ENCODE measurements around the gene ADTRP. TPM values are rescaled to one million over a fixed set of nuclear protein-coding genes. Genes with fewer than 3 reads are reported as not detected.

Gene ADTRP
- total and polyA plus RNA-seq, 10 of the 15 experiments (the other 5 are each of a cell fraction or from before 2014, with no cell fraction given) = 0.10 to 2.6 (median 2.1) TPM

DNA sequence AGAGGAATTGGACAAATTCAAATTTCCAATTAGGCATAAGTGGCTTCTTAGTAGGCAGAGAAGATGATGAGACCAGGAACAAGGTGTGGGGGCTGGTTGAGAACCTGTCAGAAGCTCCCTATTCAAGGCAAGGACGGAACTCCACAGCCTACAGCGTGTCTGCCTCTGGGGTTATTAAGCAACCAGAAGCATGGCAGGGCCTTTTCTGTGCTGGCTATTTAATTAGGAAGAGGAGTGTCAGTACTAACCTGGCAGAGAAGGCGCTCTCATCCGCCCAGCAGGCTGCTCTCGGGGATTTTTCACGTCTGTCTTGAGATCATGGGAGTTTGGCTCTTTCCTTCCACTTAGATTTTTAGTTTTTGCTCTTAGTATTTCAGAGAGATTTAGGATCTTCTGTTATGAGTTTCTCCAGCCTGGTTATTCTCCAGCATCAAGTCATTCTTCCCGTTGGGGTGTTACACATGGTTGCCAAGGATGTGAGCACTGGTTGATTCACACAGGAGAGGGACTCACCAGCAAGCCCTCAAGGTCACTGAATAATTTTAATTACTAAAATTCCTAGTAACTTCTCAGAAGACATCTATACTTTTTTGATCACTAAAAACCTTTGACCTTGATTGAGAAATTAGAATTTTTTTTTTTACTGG lies 23.9 kb downstream of the ADTRP start:
- Histone ChIP-seq H3K4me3 (no peak overlapping the region), H3K27me3 (replicated peaks in 1 of 2; ENCODE audit: control insufficient read depth in 2 of 2, insufficient read depth in 2 of 2, low read length in 1 of 2) (no peaks in the 10 kb centered on the region), H3K36me3 (ENCODE audit: control insufficient read depth in 2 of 2, insufficient read depth in 2 of 2, low read length in 1 of 2) (no peaks in the 10 kb centered on the region), H3K9me3 (replicated peaks; ENCODE audit: control insufficient read depth, insufficient read depth, low read length) (peaks cover 3% of the 10 kb centered on the region; the same call in 2 of the 3 replicates), H3K27ac (ENCODE audit: control insufficient read depth, insufficient read depth) (no peak overlapping the region), H3K9ac (ENCODE audit: control insufficient read depth, insufficient read depth, low read length) (no peak overlapping the region), H2AFZ (ENCODE audit: control insufficient read depth, low read depth, low read length) (no peak overlapping the region), H4K20me1 (ENCODE audit: control insufficient read depth, insufficient read depth) (no peaks in the 10 kb centered on the region), H3K4me1 (ENCODE audit: control insufficient read depth, insufficient read depth, low read length) (no peaks in the 10 kb centered on the region), H3K4me2 (ENCODE audit: control insufficient read depth, insufficient read depth) (no peak overlapping the region), H3K79me2 (ENCODE audit: control insufficient read depth, insufficient read depth, low read length) (no peaks in the 10 kb centered on the region)
- ChIA-PET RAD21 (ENCODE audit: unreplicated experiment) (interaction anchor here (1.3 kb wide), 1 partner anchor 30 kb away, joined by 3 read pairs; no protein-coding TSS in a partner anchor), CTCF (interaction anchor here (1.3 kb wide), 1 partner anchor 10 kb away, joined by 6 read pairs; no protein-coding TSS in a partner anchor), SMC1A (ENCODE audit: uncharacterized antibody, unreplicated experiment) (interaction anchor here (0.6 to 1.9 kb wide), 5 partner anchors 9 to 89 kb away, joined by 3 to 5 read pairs (median 4); partner anchors contain the start of gene ADTRP), POLR2A (interaction anchor here (0.9 kb wide), 1 partner anchor 23 kb away, joined by 3 read pairs; no protein-coding TSS in a partner anchor)
- intact Hi-C loops (cut with micrococcal nuclease; ENCODE audit: unreplicated experiment) = no loop called here
- FAIRE-seq = no peak
- no peak for ATAC-seq
- in situ Hi-C loops (cut with MboI) = no loop called here
- no TSS peak for BruUV-seq (replicated peaks)
- no peak for DNase-seq (ENCODE audit: low read depth, low spot score)
- 82% methylated on average over 7 of the region's 7 CpGs for WGBS (ENCODE audit: insufficient coverage, insufficient replicate concordance, low lambda C conversion rate, missing lambda C conversion rate)
- TF ChIP-seq CBX5 (IDR thresholded peaks at IDR 0.05; ENCODE audit: low read depth) (no peak), BHLHE40 (IDR thresholded peaks at IDR 0.05; ENCODE audit: borderline replicate concordance in 1 of 2, low read depth in 2 of 2, low read length in 1 of 2) (no peak), SIN3A (IDR thresholded peaks at IDR 0.05; ENCODE audit: low read depth, low read length) (no peak), EGR1 (IDR thresholded peaks at IDR 0.05; ENCODE audit: borderline replicate concordance in 1 of 2, low read depth in 2 of 2, low read length in 2 of 2) (no peak), ATF7 (IDR thresholded peaks at IDR 0.05; ENCODE audit: low read depth) (no peak), NFIC (IDR thresholded peaks at IDR 0.05; ENCODE audit: low read depth, low read length) (no peak), FOXK2 (IDR thresholded peaks at IDR 0.05) (no peak), MEF2A (IDR thresholded peaks at IDR 0.05; ENCODE audit: insufficient read depth, low read depth, low read length) (no peak), NFXL1 (IDR thresholded peaks at IDR 0.05; ENCODE audit: borderline replicate concordance) (no peak)
- TF ChIP-seq, protein P1, sequence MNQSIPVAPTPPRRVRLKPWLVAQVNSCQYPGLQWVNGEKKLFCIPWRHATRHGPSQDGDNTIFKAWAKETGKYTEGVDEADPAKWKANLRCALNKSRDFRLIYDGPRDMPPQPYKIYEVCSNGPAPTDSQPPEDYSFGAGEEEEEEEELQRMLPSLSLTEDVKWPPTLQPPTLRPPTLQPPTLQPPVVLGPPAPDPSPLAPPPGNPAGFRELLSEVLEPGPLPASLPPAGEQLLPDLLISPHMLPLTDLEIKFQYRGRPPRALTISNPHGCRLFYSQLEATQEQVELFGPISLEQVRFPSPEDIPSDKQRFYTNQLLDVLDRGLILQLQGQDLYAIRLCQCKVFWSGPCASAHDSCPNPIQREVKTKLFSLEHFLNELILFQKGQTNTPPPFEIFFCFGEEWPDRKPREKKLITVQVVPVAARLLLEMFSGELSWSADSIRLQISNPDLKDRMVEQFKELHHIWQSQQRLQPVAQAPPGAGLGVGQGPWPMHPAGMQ (IDR thresholded peaks at IDR 0.05; ENCODE audit: borderline replicate concordance) = no peak
- TF ChIP-seq, protein P2, sequence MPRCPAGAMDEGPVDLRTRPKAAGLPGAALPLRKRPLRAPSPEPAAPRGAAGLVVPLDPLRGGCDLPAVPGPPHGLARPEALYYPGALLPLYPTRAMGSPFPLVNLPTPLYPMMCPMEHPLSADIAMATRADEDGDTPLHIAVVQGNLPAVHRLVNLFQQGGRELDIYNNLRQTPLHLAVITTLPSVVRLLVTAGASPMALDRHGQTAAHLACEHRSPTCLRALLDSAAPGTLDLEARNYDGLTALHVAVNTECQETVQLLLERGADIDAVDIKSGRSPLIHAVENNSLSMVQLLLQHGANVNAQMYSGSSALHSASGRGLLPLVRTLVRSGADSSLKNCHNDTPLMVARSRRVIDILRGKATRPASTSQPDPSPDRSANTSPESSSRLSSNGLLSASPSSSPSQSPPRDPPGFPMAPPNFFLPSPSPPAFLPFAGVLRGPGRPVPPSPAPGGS (IDR thresholded peaks at IDR 0.05; ENCODE audit: borderline replicate concordance, insufficient read depth, low read depth, low read length, poor library complexity, severe bottlenecking) = no peak
